ENCODE measurements around the gene NRIP1.
"Not testable (repeated sequence)": the region's sequence is repeated elsewhere in the genome, so short reads cannot be mapped to it uniquely, and the experiment has no call there.

NRIP1 gene

GRCh38 chr21:15039607-15040299 lies 25.0 kb downstream of the NRIP1 start:
- H3K4me3 ChIP-seq (ENCODE audit: low read depth, low read length): no peak overlapping the region
- TF ChIP-seq, protein P1, sequence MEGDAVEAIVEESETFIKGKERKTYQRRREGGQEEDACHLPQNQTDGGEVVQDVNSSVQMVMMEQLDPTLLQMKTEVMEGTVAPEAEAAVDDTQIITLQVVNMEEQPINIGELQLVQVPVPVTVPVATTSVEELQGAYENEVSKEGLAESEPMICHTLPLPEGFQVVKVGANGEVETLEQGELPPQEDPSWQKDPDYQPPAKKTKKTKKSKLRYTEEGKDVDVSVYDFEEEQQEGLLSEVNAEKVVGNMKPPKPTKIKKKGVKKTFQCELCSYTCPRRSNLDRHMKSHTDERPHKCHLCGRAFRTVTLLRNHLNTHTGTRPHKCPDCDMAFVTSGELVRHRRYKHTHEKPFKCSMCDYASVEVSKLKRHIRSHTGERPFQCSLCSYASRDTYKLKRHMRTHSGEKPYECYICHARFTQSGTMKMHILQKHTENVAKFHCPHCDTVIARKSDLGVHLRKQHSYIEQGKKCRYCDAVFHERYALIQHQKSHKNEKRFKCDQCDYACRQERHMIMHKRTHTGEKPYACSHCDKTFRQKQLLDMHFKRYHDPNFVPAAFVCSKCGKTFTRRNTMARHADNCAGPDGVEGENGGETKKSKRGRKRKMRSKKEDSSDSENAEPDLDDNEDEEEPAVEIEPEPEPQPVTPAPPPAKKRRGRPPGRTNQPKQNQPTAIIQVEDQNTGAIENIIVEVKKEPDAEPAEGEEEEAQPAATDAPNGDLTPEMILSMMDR (IDR thresholded peaks at IDR 0.05; ENCODE audit: borderline replicate concordance, insufficient read depth, low read depth, low read length): no peak

- TF ChIP-seq, protein P1 (IDR thresholded peaks at IDR 0.05; ENCODE audit: borderline replicate concordance, insufficient read depth, low read depth, low read length): no peak
- H3K4me3 ChIP-seq (ENCODE audit: low read depth, low read length): no peak overlapping the region
Measured at GRCh38 chr21:15037900-15038293, 26.9 kb downstream of the NRIP1 start.

- TF ChIP-seq, protein P1 (IDR thresholded peaks at IDR 0.05; ENCODE audit: borderline replicate concordance, insufficient read depth, low read depth, low read length): no peak
- H3K4me3 ChIP-seq (ENCODE audit: low read depth, low read length): no peak overlapping the region
Measured at GRCh38 chr21:15037095-15037899, 27.5 kb downstream of the NRIP1 start.

DNA sequence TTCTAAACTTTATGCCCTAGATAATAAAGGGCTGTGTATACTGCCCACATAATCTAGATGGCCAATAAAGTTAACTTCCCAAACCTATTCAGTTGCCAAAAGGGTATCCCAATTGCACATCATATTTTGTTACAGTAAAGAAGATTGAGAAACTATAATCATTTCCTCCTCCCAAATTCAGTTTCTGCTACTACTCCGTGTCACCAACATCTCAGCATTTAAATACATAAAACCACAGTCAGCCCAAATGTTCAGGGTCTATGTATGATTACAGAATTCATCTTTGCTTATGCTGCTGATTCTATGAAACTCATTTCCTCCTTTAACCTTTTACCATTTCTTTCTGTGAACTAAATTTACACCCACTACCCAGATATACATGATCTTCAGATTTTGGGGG lies 28.6 kb downstream of the NRIP1 start:
- H3K4me3 ChIP-seq (ENCODE audit: low read depth, low read length): no peak overlapping the region
- TF ChIP-seq, protein P1 (IDR thresholded peaks at IDR 0.05; ENCODE audit: borderline replicate concordance, insufficient read depth, low read depth, low read length): no peak

DNA sequence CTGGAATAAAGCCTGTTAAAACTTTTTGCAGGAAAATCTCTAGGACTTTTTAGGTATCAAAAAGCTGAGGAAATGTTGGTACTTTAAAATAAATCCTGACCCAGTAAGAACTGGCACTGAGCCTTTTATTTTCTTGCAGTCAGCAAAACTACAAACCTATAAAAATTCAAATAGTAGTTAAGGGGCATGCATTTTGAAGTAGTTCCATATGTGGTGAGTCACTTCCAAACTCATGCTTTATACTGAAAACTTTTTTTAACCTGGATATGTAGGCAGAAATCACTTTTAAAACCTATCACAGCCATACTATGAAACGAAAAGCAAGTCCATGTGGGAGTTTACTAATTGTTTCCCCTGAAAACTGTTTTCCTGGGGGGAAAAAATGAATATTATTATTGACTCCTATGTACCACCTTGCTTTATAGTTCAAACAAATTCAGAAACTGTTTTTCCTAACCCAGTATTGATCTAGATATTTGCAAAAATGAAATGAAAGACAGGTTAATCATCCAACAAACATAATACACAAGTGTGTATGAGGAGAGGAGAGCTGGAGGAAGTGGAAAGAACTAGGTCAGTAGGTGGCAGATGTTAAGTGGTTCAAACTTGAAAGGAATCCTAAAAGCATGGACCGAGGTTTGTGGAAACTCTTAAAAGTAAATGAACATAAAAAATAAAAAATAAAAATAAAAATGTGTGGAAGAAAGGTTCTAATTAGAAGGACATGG lies 30.5 kb downstream of the NRIP1 start:
- TF ChIP-seq, protein P1 (IDR thresholded peaks at IDR 0.05; ENCODE audit: borderline replicate concordance, insufficient read depth, low read depth, low read length): no peak
- no peak overlapping the region for H3K4me3 ChIP-seq (ENCODE audit: low read depth, low read length)

GRCh38 chr21:15031790-15032357 lies 32.9 kb downstream of the NRIP1 start:
- no peak overlapping the region for H3K4me3 ChIP-seq (ENCODE audit: low read depth, low read length)
- TF ChIP-seq, protein P1 (IDR thresholded peaks at IDR 0.05; ENCODE audit: borderline replicate concordance, insufficient read depth, low read depth, low read length): no peak

DNA sequence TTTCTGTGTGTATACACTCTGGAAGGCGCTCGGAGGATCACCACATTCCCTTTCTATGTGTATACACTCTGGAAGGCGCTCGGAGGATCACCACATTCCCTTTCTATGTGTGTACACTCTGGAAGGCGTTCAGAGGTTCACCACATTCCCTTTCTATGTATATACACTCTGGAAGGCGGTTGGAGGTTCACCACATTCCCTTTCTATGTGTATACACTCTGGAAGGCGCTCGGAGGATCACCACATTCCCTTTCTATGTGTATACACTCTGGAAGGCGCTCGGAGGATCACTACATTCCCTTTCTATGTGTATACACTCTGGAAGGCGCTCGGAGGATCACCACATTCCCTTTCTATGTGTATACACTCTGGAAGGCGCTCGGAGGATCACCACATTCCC lies 33.4 kb downstream of the NRIP1 start:
- not testable (repeated sequence) for H3K4me3 ChIP-seq (ENCODE audit: low read depth, low read length)

- not testable (repeated sequence) for H3K4me3 ChIP-seq (ENCODE audit: low read depth, low read length)
Measured at GRCh38 chr21:15030861-15031260, 33.9 kb downstream of the NRIP1 start.
